Endothelial cell (in vitro differentiated cells): ENCODE measurements around the gene HDC. TPM values are rescaled to one million over a fixed set of nuclear protein-coding genes. Genes with fewer than 3 reads are reported as not detected.
A peak's percentile ranks its signal among the peaks of the same experiment; 100 is the strongest.

Source experiments
- DNase-seq: peaks from one replicate; pipeline ENCODE4 v3.0.0; 2021; ENCODE audit warnings: low spot score
- H3K27ac Mint-ChIP-seq: one replicate; pipeline ENCODE4 v1.8.0; 2021; ENCODE audit warnings: mixed read lengths, inconsistent platforms; ENCODE audit not compliant: unreplicated experiment
- H3K27me3 Mint-ChIP-seq: one replicate; pipeline ENCODE4 v1.8.0; 2021; ENCODE audit warnings: mild to moderate bottlenecking, moderate library complexity, mixed read lengths, inconsistent platforms; ENCODE audit not compliant: unreplicated experiment
- H3K36me3 Mint-ChIP-seq: one replicate; pipeline ENCODE4 v1.8.0; 2021; ENCODE audit warnings: mild to moderate bottlenecking, low read depth, mixed read lengths, inconsistent platforms; ENCODE audit not compliant: unreplicated experiment
- H3K4me1 Mint-ChIP-seq: one replicate; pipeline ENCODE4 v1.8.0; 2021; ENCODE audit warnings: mild to moderate bottlenecking, mixed read lengths, inconsistent platforms; ENCODE audit not compliant: unreplicated experiment
- H3K4me3 Mint-ChIP-seq: one replicate; pipeline ENCODE4 v1.8.0; 2021; ENCODE audit warnings: mild to moderate bottlenecking, mixed read lengths, inconsistent platforms; ENCODE audit not compliant: unreplicated experiment
- H3K9me3 Mint-ChIP-seq: one replicate; pipeline ENCODE4 v1.8.0; 2021; ENCODE audit warnings: mixed read lengths, inconsistent platforms; ENCODE audit not compliant: unreplicated experiment
- CTCF ChIP-seq: fragments of 200-600 bp; sonication (generic); IDR thresholded peaks from one replicate; pipeline ENCODE4 v1.5.0; 2021; ENCODE audit warnings: antibody characterized with exemption; ENCODE audit not compliant: unreplicated experiment
- total RNA-seq: library from RNA; stranded (reverse); fragmentation: NEBNext Ultra II Directional; extraction: Animal tissue kit (Norgen Biotek cat#: 25700); gene quantifications from one replicate; pipeline ENCODE4 v1.2.1, GENCODE V29; 2021; ENCODE audit not compliant: unreplicated experiment

HDC gene
- total RNA-seq, 1 donor from 2014 or later: not detected

- Mint-ChIP-seq H3K4me3 (no peak overlapping the region), H3K4me1 (no peaks in the 10 kb centered on the region), H3K27ac (peak overlapping the region; percentile 16), H3K9me3 (no peaks in the 10 kb centered on the region), H3K27me3 (peaks cover 2% of the 10 kb centered on the region), H3K36me3 (no peaks in the 10 kb centered on the region)
- TF ChIP-seq CTCF: no peak
- DNase-seq: no peak
Observed at GRCh38 chr15:50280271-50280670, 14.7 kb upstream of the HDC start.

GRCh38 chr15:50278496-50278895 lies 13.0 kb upstream of the HDC start:
- Mint-ChIP-seq H3K9me3 (no peaks in the 10 kb centered on the region), H3K4me1 (no peaks in the 10 kb centered on the region), H3K36me3 (no peaks in the 10 kb centered on the region), H3K27me3 (peaks cover 2% of the 10 kb centered on the region), H3K27ac (no peak overlapping the region), H3K4me3 (no peak overlapping the region)
- TF ChIP-seq CTCF: no peak
- no peak for DNase-seq

- Mint-ChIP-seq H3K9me3 (no peaks in the 10 kb centered on the region), H3K36me3 (no peaks in the 10 kb centered on the region), H3K27me3 (peaks cover 2% of the 10 kb centered on the region), H3K4me1 (no peaks in the 10 kb centered on the region), H3K4me3 (no peak overlapping the region), H3K27ac (no peak overlapping the region)
- TF ChIP-seq CTCF: no peak
- DNase-seq: no peak
Observed at GRCh38 chr15:50277370-50277769, 11.8 kb upstream of the HDC start.

GRCh38 chr15:50275908-50276307 lies 10.4 kb upstream of the HDC start:
- Mint-ChIP-seq H3K27me3 (peaks cover 2% of the 10 kb centered on the region), H3K36me3 (no peaks in the 10 kb centered on the region), H3K4me3 (no peak overlapping the region), H3K27ac (no peak overlapping the region), H3K9me3 (no peaks in the 10 kb centered on the region), H3K4me1 (no peaks in the 10 kb centered on the region)
- DNase-seq: no peak
- no peak for TF ChIP-seq CTCF

GRCh38 chr15:50275091-50275490 lies 9.6 kb upstream of the HDC start:
- Mint-ChIP-seq H3K9me3 (no peaks in the 10 kb centered on the region), H3K36me3 (no peaks in the 10 kb centered on the region), H3K27me3 (peaks cover 2% of the 10 kb centered on the region), H3K4me1 (no peaks in the 10 kb centered on the region), H3K27ac (no peak overlapping the region), H3K4me3 (no peak overlapping the region)
- DNase-seq: no peak
- no peak for TF ChIP-seq CTCF
